K562 (cell line): ENCODE results near the gene MLXIPL. TPM values are rescaled to one million over a fixed set of nuclear protein-coding genes. Genes with fewer than 3 reads are reported as not detected.

ENCODE experiments used
- FOXK2 ChIP-seq, 2 experiments: fragments of 450-650 bp; IDR thresholded peaks in 1 of 2; conservative IDR thresholded peaks in 1 of 2; 2 replicates each; pipeline ENCODE4 v1.6.1; 2016; ENCODE audit warnings: low read depth in 2 of 2, mild to moderate bottlenecking in 1 of 2
- MCM3 ChIP-seq: fragments of 450-650 bp; IDR thresholded peaks from 2 replicates; pipeline ENCODE4 v1.6.1; 2016
- MTA2 ChIP-seq: fragments of 450-650 bp; IDR thresholded peaks from 2 replicates; pipeline ENCODE4 v1.6.1; 2016; ENCODE audit warnings: low read depth
- MYC ChIP-seq, 2 experiments: fragments of 250-450 bp in 1 of 2; sonication (Bioruptor Pico) in 1 of 2; IDR thresholded peaks; 2 replicates each; pipeline versions ENCODE4 v1.5.1 to v1.6.1; 2012 to 2021; ENCODE audit warnings: low read depth in 2 of 2, borderline replicate concordance in 1 of 2, improper control_type of control experiment in 1 of 2, low read length in 1 of 2, mild to moderate bottlenecking in 1 of 2, moderate library complexity in 1 of 2
- RBM15 ChIP-seq: fragments of 200-400 bp; formaldehyde crosslinking; IDR thresholded peaks from 2 replicates; pipeline ENCODE4 v1.6.1; 2018; ENCODE audit warnings: mild to moderate bottlenecking, low read length, moderate library complexity; ENCODE audit not compliant: insufficient read depth
- SIX5 ChIP-seq, 2 experiments: IDR thresholded peaks; 2 replicates each; pipeline ENCODE4 v1.6.1; 2011; ENCODE audit warnings: low read length in 2 of 2, borderline replicate concordance in 1 of 2, low read depth in 1 of 2, mild to moderate bottlenecking in 1 of 2, moderate library complexity in 1 of 2; ENCODE audit not compliant: insufficient read depth in 1 of 2
- SMAD1 ChIP-seq: fragments of 150-350 bp; IDR thresholded peaks from 2 replicates; pipeline ENCODE4 v1.6.1; 2014; ENCODE audit warnings: low read length, low read depth; ENCODE audit not compliant: partially characterized antibody
- TAF15 ChIP-seq: fragments of 200-400 bp; formaldehyde crosslinking; IDR thresholded peaks from 2 replicates; pipeline ENCODE4 v1.6.1; 2017; ENCODE audit warnings: mild to moderate bottlenecking, low read depth, low read length, moderate library complexity
- TRIM24 ChIP-seq, 2 experiments: fragments of 450-650 bp; IDR thresholded peaks; 2 replicates each; pipeline ENCODE4 v1.6.1; 2016
- ZBTB1 ChIP-seq: sonication (generic); formaldehyde crosslinking; IDR thresholded peaks from 2 replicates; pipeline ENCODE4 v1.8.1; 2023; ENCODE audit warnings: missing genetic modification reagents, low read depth, mild to moderate bottlenecking, borderline replicate concordance
- ZC3H11A ChIP-seq: IDR thresholded peaks from 2 replicates; pipeline ENCODE4 v1.6.1; 2012; ENCODE audit warnings: low read depth, low read length, improper control_type of control experiment
- ZFX ChIP-seq: sonication (generic); formaldehyde crosslinking; IDR thresholded peaks from 2 replicates; pipeline ENCODE4 v1.8.0; 2022; ENCODE audit warnings: mild to moderate bottlenecking, missing genetic modification reagents, moderate library complexity
- ZNF146 ChIP-seq: IDR thresholded peaks from one replicate; pipeline ENCODE4 v1.6.1; 2018; ENCODE audit warnings: missing compliant biosample characterization; ENCODE audit not compliant: unreplicated experiment
- ZNF224 ChIP-seq: sonication (generic); formaldehyde crosslinking; IDR thresholded peaks from 2 replicates; pipeline ENCODE4 v1.8.0; 2022; ENCODE audit warnings: mild to moderate bottlenecking, missing genetic modification reagents
- ZNF232 ChIP-seq: sonication (generic); formaldehyde crosslinking; IDR thresholded peaks from 2 replicates; pipeline ENCODE4 v1.8.0; 2022; ENCODE audit warnings: mild to moderate bottlenecking, missing genetic modification reagents
- polyA plus RNA-seq, 8 experiments: library from polyadenylated mRNA; depleted of rRNA in 4 of 8; stranded (reverse) in 5 of 8; unstranded in 3 of 8; fragments of >200 nt; fragmentation: Nextera tagmentation in 2 of 8; fragmentation: Illumina TruSeq in 1 of 8; extraction: Ambion mirVana in 2 of 8; extraction: Trizol in 1 of 8; gene quantifications; 2 replicates each; pipeline versions ENCODE4 v1.2.1 to v1.2.3, GENCODE V29; 2011 to 2014; ENCODE audit warnings: inconsistent platforms in 1 of 8, missing spikeins in 1 of 8
- total RNA-seq, 7 experiments: library from RNA; depleted of rRNA in 6 of 7; stranded (reverse); fragments of >200 nt in 6 of 7; fragmentation: Illumina TruSeq in 2 of 7; extraction: Trizol in 2 of 7; gene quantifications; 2 replicates each; pipeline versions ENCODE4 v1.2.1 to v1.2.3, GENCODE V29; 2011 to 2021; ENCODE audit warnings: low replicate concordance in 1 of 7
- TF ChIP-seq, protein P1 (sequence below): sonication (generic); formaldehyde crosslinking; IDR thresholded peaks from 2 replicates; pipeline ENCODE4 v1.8.0; 2022; ENCODE audit warnings: missing genetic modification reagents, mild to moderate bottlenecking, moderate library complexity, borderline replicate concordance
- TF ChIP-seq, protein P2 (sequence below): fragments of 150-350 bp; conservative IDR thresholded peaks from 2 replicates; pipeline ENCODE4 v1.6.1; 2014; ENCODE audit warnings: low read length
- TF ChIP-seq, protein P3 (sequence below): fragments of 250-450 bp; sonication (Bioruptor Pico); IDR thresholded peaks from 2 replicates; pipeline ENCODE4 v1.8.0; 2022; ENCODE audit warnings: inconsistent platforms
- TF ChIP-seq, protein P4 (sequence below): fragments of 450-650 bp; IDR thresholded peaks from 2 replicates; pipeline ENCODE4 v1.6.1; 2017; ENCODE audit warnings: antibody characterized with exemption

The MLXIPL gene
- total and polyA plus RNA-seq, 9 of the 15 experiments (the other 6 are each of a cell fraction or from before 2014, with no cell fraction given) = 0.11 to 18.4 (median 1.4) TPM

DNA sequence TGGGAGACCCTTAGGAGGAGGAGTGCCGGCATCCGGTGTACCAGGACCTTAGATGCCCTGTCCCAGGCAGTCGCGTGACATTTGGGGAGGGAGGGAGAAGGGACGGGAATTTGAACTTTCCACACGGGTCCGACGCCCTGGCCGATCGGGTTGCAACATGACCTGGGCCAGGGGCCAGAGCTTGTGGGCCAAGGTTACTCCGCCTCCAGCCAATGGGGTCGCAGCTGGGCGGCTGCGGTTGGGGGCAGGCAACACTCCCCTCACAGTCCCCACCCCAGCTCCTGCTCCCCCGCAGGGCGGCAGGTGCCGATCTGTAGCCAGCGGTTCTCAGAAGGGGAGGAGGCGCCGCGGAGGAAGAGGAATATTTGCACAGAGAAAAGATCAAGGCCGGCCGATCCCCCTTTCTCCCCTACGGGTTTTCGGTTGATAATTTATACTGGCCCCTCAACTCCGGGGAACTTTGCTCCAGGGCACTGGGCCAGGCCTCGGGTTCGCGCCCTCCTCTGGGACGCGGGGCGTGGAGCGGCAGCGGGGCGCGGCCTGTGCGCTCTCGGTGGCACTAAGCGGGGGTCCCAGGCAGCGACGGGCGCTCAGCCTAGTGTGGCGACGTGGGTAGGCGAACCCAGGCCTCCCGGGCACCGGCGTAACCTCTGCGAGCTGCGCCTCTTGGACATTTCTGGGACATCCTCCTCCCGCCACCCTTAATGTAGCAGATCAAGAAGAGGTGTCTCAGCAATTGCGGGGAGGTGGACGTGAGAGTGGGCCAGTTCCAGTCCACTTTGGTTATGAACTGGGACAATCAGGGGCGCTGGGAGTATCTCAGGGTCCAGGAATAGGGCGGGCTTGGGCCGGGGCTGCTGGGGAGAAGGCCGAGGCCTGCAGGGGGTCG is 1.2 kb downstream of the MLXIPL start (continued):
- TF ChIP-seq, protein P1, sequence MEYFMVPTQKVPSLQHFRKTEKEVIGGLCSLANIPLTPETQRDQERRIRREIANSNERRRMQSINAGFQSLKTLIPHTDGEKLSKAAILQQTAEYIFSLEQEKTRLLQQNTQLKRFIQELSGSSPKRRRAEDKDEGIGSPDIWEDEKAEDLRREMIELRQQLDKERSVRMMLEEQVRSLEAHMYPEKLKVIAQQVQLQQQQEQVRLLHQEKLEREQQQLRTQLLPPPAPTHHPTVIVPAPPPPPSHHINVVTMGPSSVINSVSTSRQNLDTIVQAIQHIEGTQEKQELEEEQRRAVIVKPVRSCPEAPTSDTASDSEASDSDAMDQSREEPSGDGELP (CRISPR knock-in tag) = peak; percentile 85
- no peak for TF ChIP-seq FOXK2 (conservative IDR thresholded peaks at IDR 0.05 in 1 of 2, IDR thresholded peaks at IDR 0.05 in 1 of 2; ENCODE audit: low read depth in 2 of 2)
- TF ChIP-seq ZNF224 (CRISPR knock-in tag) = no peak
- no peak for TF ChIP-seq ZBTB1 (CRISPR knock-in tag)
- no peak for TF ChIP-seq ZNF232 (CRISPR knock-in tag)
- TF ChIP-seq TRIM24 (IDR thresholded peaks at IDR 0.05) = peak; percentile 14 to 50; a peak in 1 of 4 replicates
- TF ChIP-seq, protein P2, sequence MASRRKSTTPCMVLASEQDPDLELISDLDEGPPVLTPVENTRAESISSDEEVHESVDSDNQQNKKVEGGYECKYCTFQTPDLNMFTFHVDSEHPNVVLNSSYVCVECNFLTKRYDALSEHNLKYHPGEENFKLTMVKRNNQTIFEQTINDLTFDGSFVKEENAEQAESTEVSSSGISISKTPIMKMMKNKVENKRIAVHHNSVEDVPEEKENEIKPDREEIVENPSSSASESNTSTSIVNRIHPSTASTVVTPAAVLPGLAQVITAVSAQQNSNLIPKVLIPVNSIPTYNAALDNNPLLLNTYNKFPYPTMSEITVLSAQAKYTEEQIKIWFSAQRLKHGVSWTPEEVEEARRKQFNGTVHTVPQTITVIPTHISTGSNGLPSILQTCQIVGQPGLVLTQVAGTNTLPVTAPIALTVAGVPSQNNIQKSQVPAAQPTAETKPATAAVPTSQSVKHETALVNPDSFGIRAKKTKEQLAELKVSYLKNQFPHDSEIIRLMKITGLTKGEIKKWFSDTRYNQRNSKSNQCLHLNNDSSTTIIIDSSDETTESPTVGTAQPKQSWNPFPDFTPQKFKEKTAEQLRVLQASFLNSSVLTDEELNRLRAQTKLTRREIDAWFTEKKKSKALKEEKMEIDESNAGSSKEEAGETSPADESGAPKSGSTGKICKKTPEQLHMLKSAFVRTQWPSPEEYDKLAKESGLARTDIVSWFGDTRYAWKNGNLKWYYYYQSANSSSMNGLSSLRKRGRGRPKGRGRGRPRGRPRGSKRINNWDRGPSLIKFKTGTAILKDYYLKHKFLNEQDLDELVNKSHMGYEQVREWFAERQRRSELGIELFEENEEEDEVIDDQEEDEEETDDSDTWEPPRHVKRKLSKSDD = no peak
- TF ChIP-seq ZNF146 (CRISPR knock-in tag) = no peak
- no peak for TF ChIP-seq TAF15
- TF ChIP-seq, protein P3, sequence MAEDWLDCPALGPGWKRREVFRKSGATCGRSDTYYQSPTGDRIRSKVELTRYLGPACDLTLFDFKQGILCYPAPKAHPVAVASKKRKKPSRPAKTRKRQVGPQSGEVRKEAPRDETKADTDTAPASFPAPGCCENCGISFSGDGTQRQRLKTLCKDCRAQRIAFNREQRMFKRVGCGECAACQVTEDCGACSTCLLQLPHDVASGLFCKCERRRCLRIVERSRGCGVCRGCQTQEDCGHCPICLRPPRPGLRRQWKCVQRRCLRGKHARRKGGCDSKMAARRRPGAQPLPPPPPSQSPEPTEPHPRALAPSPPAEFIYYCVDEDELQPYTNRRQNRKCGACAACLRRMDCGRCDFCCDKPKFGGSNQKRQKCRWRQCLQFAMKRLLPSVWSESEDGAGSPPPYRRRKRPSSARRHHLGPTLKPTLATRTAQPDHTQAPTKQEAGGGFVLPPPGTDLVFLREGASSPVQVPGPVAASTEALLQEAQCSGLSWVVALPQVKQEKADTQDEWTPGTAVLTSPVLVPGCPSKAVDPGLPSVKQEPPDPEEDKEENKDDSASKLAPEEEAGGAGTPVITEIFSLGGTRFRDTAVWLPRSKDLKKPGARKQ (CRISPR knock-in tag) = no peak
- no peak for TF ChIP-seq ZC3H11A
- TF ChIP-seq, protein P4, sequence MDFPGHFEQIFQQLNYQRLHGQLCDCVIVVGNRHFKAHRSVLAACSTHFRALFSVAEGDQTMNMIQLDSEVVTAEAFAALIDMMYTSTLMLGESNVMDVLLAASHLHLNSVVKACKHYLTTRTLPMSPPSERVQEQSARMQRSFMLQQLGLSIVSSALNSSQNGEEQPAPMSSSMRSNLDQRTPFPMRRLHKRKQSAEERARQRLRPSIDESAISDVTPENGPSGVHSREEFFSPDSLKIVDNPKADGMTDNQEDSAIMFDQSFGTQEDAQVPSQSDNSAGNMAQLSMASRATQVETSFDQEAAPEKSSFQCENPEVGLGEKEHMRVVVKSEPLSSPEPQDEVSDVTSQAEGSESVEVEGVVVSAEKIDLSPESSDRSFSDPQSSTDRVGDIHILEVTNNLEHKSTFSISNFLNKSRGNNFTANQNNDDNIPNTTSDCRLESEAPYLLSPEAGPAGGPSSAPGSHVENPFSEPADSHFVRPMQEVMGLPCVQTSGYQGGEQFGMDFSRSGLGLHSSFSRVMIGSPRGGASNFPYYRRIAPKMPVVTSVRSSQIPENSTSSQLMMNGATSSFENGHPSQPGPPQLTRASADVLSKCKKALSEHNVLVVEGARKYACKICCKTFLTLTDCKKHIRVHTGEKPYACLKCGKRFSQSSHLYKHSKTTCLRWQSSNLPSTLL = peak; percentile 52; the same call in 1 of the 2 replicates
- no peak for TF ChIP-seq MCM3
- TF ChIP-seq SMAD1 = no peak
- TF ChIP-seq MYC (IDR thresholded peaks at IDR 0.05; ENCODE audit: low read depth, low read length) = no peak
- no peak for TF ChIP-seq MYC (CRISPR knock-in tag; IDR thresholded peaks at IDR 0.05; ENCODE audit: borderline replicate concordance, low read depth)
- TF ChIP-seq ZFX = peak; percentile 62
- TF ChIP-seq SIX5 (IDR thresholded peaks at IDR 0.05; ENCODE audit: borderline replicate concordance in 1 of 2, insufficient read depth in 1 of 2, low read depth in 1 of 2, low read length in 2 of 2) = no peak
- no peak for TF ChIP-seq RBM15
- no peak for TF ChIP-seq MTA2
